WTC11 (cell line): ENCODE measurements around the gene CYP24A1.
"Not testable (repeated sequence)": the region's sequence is repeated elsewhere in the genome, so short reads cannot be mapped to it uniquely, and the experiment has no call there.

Experiments used
- CTCF ChIP-seq: fragments of 200-600 bp; IDR thresholded peaks from 2 replicates; pipeline ENCODE4 v1.8.0; 2022; ENCODE audit warnings: antibody characterized with exemption
- ETV6 ChIP-seq: sonication (generic); formaldehyde crosslinking; IDR thresholded peaks from 2 replicates; pipeline ENCODE4 v1.8.1; 2022; ENCODE audit warnings: mild to moderate bottlenecking, missing genetic modification reagents
- HMGA2 ChIP-seq: fragments of 250-450 bp; sonication (Bioruptor Pico); IDR thresholded peaks from 2 replicates; pipeline ENCODE4 v1.4.0; 2021; ENCODE audit warnings: mild to moderate bottlenecking, moderate library complexity
- NR3C1 ChIP-seq: sonication (generic); formaldehyde crosslinking; conservative IDR thresholded peaks from 2 replicates; pipeline ENCODE4 v1.8.1; 2023; ENCODE audit warnings: low read depth, mild to moderate bottlenecking, missing genetic modification reagents

DNA sequence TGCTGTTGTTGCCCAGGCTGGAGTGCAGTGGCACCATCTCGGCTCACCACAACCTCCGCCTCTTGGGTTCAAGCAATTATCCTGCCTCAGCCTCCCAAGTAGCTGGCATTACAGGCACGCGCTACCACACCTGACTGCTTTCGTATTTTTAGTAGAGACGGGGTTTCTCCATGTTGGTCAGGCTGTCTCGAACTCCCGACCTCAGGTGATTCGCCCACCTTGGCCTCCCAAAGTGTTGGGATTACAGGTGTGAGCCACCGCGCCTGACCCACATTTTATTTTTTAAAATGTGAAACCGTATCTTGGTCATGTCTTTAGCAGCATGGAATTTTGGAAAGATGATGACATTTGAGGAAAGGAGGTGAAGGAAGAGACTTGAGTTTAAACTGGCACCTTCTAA is 47.5 kb downstream of the CYP24A1 start:
- not testable (repeated sequence) for TF ChIP-seq CTCF; HMGA2 (CRISPR knock-in tag); NR3C1 (CRISPR knock-in tag); ETV6 (CRISPR knock-in tag)
